ENCODE results near the gene HTATSF1. TPM values are rescaled to one million over a fixed set of nuclear protein-coding genes. Genes with fewer than 3 reads are reported as not detected.
A peak's percentile ranks its signal among the peaks of the same experiment; 100 is the strongest.

The HTATSF1 gene, protein sequence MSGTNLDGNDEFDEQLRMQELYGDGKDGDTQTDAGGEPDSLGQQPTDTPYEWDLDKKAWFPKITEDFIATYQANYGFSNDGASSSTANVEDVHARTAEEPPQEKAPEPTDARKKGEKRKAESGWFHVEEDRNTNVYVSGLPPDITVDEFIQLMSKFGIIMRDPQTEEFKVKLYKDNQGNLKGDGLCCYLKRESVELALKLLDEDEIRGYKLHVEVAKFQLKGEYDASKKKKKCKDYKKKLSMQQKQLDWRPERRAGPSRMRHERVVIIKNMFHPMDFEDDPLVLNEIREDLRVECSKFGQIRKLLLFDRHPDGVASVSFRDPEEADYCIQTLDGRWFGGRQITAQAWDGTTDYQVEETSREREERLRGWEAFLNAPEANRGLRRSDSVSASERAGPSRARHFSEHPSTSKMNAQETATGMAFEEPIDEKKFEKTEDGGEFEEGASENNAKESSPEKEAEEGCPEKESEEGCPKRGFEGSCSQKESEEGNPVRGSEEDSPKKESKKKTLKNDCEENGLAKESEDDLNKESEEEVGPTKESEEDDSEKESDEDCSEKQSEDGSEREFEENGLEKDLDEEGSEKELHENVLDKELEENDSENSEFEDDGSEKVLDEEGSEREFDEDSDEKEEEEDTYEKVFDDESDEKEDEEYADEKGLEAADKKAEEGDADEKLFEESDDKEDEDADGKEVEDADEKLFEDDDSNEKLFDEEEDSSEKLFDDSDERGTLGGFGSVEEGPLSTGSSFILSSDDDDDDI
- 37.5 and 99.5 TPM in 2 replicates for total RNA-seq (ENCODE audit: low replicate concordance)

- H3K4me3 ChIP-seq (ENCODE audit: low read depth, low read length): peak within 1 kb of the TSS; percentile 77
- TF ChIP-seq CTCF (IDR thresholded peaks at IDR 0.05; ENCODE audit: insufficient read depth, low read length): no peak
- no peak for DNase-seq (ENCODE audit: low read depth)
Measured at GRCh38 chrX:136497556-136498052, at the start of gene HTATSF1. HTATSF1 (plus strand) TSS chrX:136497592; CDS start chrX:136497685, 93 bp downstream.

GRCh38 chrX:136447968-136448367 is 49.4 kb upstream of the HTATSF1 start:
- TF ChIP-seq CTCF (IDR thresholded peaks at IDR 0.05; ENCODE audit: insufficient read depth, low read length): no peak
- DNase-seq (ENCODE audit: low read depth): no peak
- no peak overlapping the region for H3K4me3 ChIP-seq (ENCODE audit: low read depth, low read length)

- TF ChIP-seq CTCF (IDR thresholded peaks at IDR 0.05; ENCODE audit: insufficient read depth, low read length): no peak
- no peak for DNase-seq (ENCODE audit: low read depth)
Measured at GRCh38 chrX:136450050-136450830, 47.2 kb upstream of the HTATSF1 start.

DNA sequence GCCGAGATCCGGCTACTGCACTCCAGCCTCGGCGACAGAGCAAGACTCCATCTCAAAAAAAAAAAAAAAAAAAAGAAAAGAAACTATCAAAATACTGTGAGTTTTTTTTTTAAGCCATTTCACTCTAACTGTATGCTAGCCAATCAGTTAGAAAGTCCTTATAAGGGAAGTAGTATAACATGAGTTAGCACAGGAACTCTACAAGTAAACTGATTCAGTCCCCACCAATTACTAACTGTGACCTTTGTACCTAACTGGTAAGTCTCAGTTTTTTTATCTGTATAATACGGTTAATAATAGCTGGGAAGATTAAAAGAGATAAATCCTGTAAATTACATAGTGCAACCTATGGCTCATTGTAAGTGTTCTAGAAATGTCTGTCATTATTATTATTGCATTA is 44.8 kb upstream of the HTATSF1 start:
- TF ChIP-seq CTCF (IDR thresholded peaks at IDR 0.05; ENCODE audit: insufficient read depth, low read length): no peak
- DNase-seq (ENCODE audit: low read depth): no peak
- H3K4me3 ChIP-seq (ENCODE audit: low read depth, low read length): no peak overlapping the region

More at GRCh38 chrX:136450050-136450830, 47.2 kb upstream of the HTATSF1 start:
- no peak overlapping the region for H3K4me3 ChIP-seq (ENCODE audit: low read depth, low read length)

DNA sequence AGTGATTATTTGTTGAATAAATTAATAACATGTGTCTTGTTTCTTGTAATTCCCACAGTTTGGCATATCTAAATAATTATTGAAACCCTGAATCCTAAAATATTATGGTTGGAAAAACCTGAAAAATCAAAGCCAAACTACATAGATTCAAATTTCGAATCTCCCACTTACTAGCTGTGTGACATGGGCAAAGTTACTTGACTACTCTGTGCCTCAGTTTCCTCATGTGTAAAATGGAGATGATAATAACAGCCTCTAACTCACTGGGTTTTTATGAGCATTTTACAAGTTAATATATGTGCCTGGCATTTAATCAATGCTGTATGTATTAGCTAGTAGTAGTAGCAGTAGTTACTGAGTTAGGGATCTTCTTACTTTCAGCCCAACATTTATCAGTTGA is 44.3 kb upstream of the HTATSF1 start:
- DNase-seq (ENCODE audit: low read depth): no peak
- no peak overlapping the region for H3K4me3 ChIP-seq (ENCODE audit: low read depth, low read length)
- no peak for TF ChIP-seq CTCF (IDR thresholded peaks at IDR 0.05; ENCODE audit: insufficient read depth, low read length)

DNA sequence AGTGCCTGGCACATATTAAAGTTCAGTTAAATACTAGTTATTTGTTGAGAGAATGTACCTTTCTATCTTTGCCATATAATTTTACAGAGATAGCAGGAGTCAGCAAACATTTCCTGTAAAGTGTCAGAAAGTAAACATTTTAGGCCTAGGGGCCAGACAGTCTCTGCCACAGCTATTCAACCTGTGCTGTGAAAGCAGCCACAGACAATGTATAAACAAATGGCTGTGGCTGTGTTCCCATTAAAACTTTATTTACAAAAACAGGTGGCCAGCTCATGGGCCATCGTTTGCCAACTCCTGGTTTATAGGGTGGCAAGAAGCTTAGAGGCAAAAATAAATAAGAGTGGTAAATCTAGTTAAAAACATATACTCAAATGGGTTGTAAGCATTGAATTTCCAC is 43.6 kb upstream of the HTATSF1 start:
- H3K4me3 ChIP-seq (ENCODE audit: low read depth, low read length): no peak overlapping the region
- no peak for TF ChIP-seq CTCF (IDR thresholded peaks at IDR 0.05; ENCODE audit: insufficient read depth, low read length)
- no peak for DNase-seq (ENCODE audit: low read depth)

All from fibroblast of the aortic adventitia (primary cell).